HCT116 (cell line): ENCODE data around the gene SMYD3.

ENCODE experiments used
- CEBPB ChIP-seq: IDR thresholded peaks from 2 replicates; pipeline ENCODE4 v1.6.1; 2012; ENCODE audit warnings: low read depth
- EZH2 ChIP-seq: fragments of 200-600 bp; sonication (generic); IDR thresholded peaks from 2 replicates; pipeline ENCODE4 v1.6.1; 2017; ENCODE audit warnings: antibody characterized with exemption, mixed run types
- JUND ChIP-seq: IDR thresholded peaks from 2 replicates; pipeline ENCODE4 v1.6.1; 2012
- MAX ChIP-seq: IDR thresholded peaks from 2 replicates; pipeline ENCODE4 v1.6.1; 2012
- POLR2AphosphoS5 ChIP-seq: IDR thresholded peaks from 2 replicates; pipeline ENCODE4 v1.6.1; 2011; ENCODE audit warnings: mild to moderate bottlenecking, low read depth, low read length, moderate library complexity
- RAD21 ChIP-seq: IDR thresholded peaks from 2 replicates; pipeline ENCODE4 v1.6.1; 2012; ENCODE audit warnings: low read depth, mild to moderate bottlenecking
- REST ChIP-seq: IDR thresholded peaks from 2 replicates; pipeline ENCODE4 v1.6.1; 2012; ENCODE audit warnings: low read depth
- SP1 ChIP-seq: IDR thresholded peaks from 2 replicates; pipeline ENCODE4 v1.6.1; 2012; ENCODE audit warnings: low read depth
- TF ChIP-seq, protein P1 (sequence below), 3 experiments: fragments of 200-600 bp in 1 of 3; sonication (generic) in 1 of 3; IDR thresholded peaks in 2 of 3; conservative IDR thresholded peaks in 1 of 3; 2 replicates each; pipeline ENCODE4 v1.5.1; 2012 to 2017; ENCODE audit warnings: low read depth in 2 of 3, low read length in 2 of 3, antibody characterized with exemption in 1 of 3, borderline replicate concordance in 1 of 3, control low read depth in 1 of 3, mild to moderate bottlenecking in 1 of 3, mixed read lengths in 1 of 3, mixed run types in 1 of 3, moderate library complexity in 1 of 3; ENCODE audit not compliant: insufficient read depth in 1 of 3

DNA sequence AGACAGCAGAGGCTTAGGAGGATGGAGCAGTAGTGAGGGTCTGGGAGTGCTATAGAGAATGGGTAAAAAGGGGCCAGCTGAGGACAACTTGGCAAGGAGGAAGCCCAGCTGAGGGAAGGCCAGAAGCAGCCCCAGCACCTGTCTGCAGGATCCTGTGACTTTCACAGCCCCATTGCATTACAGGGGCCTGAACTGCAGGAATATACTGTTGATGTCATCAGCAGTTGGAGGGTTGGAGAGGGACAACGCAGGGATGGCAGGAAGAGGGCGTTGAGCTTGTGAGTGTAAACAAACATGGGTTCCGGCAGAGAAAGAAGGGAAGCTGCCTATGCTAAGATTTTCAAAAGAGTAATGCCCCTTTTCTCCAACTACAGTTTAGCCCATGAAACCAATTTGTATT, 628.5 kb downstream of the SMYD3 start:
- TF ChIP-seq, protein P1, sequence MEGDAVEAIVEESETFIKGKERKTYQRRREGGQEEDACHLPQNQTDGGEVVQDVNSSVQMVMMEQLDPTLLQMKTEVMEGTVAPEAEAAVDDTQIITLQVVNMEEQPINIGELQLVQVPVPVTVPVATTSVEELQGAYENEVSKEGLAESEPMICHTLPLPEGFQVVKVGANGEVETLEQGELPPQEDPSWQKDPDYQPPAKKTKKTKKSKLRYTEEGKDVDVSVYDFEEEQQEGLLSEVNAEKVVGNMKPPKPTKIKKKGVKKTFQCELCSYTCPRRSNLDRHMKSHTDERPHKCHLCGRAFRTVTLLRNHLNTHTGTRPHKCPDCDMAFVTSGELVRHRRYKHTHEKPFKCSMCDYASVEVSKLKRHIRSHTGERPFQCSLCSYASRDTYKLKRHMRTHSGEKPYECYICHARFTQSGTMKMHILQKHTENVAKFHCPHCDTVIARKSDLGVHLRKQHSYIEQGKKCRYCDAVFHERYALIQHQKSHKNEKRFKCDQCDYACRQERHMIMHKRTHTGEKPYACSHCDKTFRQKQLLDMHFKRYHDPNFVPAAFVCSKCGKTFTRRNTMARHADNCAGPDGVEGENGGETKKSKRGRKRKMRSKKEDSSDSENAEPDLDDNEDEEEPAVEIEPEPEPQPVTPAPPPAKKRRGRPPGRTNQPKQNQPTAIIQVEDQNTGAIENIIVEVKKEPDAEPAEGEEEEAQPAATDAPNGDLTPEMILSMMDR (IDR thresholded peaks at IDR 0.05 in 2 of 3, conservative IDR thresholded peaks at IDR 0.05 in 1 of 3; ENCODE audit: borderline replicate concordance in 1 of 3, insufficient read depth in 1 of 3, low read depth in 2 of 3, low read length in 2 of 3): no peak
- TF ChIP-seq POLR2AphosphoS5 (no peak), MAX (no peak), RAD21 (no peak), REST (no peak), EZH2 (no peak), SP1 (no peak), CEBPB (no peak), JUND (no peak)
